Stimulated activated CD8-positive, alpha-beta memory T cell treated with anti-CD3 and anti-CD28 coated beads, Interleukin-2, amount 100 ng/mL, for 1 hour (primary cell): ENCODE results near the gene DPY19L2.
"Not testable (repeated sequence)": the region's sequence is repeated elsewhere in the genome, so short reads cannot be mapped to it uniquely, and the experiment has no call there.

Experiments used
- DNase-seq, 2 donors: peaks; one replicate each; pipeline ENCODE4 v3.0.0-alpha.2; 2020; ENCODE audit warnings: low read depth in 2 of 2

Gene DPY19L2

DNA sequence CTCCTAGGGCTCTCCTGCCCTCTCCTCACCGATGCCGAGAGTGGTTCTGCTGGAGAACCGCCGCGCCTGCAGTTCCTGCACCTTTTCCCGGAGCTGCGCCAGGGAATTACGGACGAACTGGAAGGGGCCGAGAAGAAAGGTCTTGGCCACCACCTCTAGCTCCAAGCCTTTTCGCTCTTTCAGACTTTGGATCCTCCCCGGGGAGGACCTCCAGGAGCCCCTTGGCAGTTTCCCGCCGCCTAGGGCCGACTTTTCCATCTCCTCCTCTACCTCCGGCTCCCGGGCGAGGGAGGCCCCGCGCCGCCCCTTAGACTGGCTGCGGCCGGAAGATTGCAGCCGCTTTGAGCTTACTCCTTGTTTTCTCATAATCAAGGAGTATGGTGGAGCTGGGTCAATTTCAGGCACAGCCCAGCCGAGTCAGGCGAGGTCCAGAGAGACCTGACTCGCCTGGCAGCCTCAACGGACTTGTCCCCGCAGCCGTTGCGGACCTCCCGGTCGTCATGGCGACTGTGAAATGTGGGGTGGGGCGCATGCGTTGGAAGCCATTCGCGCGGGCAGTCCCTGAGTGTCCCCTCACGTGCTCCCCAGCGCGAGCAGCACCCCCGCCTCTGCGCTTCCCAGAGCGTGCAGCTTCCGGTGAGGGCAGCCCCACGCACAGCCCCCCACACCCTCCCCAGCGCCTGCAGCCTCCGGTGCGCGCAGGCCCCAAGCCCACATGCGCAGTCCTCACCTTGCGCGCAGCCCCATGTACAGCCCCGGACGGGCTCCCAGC lies at the start of gene DPY19L2:
Gene DPY19L2, minus strand, starts transcription at position 466 of the 772 bp plus-strand sequence. Its CDS starts 100 bp downstream, at position 366.
- DNase-seq: peak; percentile 8 to 30

- not testable (repeated sequence) for DNase-seq
Observed at GRCh38 chr12:63716891-63717290, 48.6 kb upstream of the DPY19L2 start.

DNA sequence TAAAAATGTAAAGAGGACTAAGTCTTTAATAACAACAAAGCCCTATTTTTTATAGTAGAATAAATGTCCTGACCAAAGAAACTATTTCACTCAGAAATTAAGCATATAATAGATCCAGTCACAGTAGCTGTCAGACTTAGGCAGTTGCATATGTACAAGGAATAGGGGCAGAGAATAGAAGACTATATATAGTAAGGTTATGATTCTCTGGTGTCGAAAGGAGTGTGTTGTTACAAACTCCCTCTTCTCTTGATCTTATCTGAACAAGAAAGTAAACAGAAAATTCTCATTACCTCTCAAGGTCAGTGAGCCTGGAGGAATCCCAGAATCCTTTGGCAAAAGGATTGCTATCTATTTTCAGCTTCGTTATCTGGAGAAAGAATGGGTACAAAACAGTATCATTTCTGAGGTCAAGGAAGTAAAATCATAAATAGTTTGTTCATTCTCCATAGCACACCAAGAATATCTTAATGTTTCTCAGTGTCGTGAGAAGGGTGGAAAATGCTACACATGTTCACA lies 46.9 kb upstream of the DPY19L2 start:
- not testable (repeated sequence) for DNase-seq

- not testable (repeated sequence) for DNase-seq
Observed at GRCh38 chr12:63714409-63714808, 46.1 kb upstream of the DPY19L2 start.

GRCh38 chr12:63713681-63714075 lies 45.4 kb upstream of the DPY19L2 start:
- DNase-seq: not testable (repeated sequence)

DNA sequence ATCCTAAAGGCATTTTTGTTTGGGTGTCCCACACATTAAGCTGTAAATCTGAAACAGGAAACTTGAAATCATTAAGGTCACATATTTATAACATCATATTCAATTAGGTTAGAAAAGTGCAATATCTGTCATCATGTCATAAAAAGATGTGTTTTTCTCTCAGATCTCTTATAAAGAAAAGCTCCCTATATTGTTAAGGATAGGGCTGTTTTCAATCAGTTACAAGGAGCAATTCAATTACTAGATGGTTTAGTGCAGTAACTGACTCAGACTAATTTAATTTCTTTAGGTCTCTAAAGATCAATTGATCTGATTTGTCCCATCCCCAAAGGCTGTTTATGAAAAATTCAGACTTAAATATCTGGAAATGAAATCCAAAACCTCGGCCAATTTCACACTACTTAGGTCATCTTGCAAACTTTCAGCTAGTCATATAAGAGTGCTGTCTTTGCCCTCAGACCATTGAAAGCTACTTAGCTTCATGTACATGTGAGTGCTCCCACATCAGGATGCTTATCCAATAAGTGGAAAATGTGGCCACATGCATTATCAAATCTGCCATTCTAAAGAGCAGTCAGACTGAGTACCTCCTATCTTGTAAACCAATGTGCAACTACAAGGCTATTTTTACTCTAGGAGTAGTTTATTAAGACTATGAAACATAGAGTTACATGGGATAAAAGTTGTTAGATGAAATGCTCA lies 44.8 kb upstream of the DPY19L2 start:
- not testable (repeated sequence) for DNase-seq

DNA sequence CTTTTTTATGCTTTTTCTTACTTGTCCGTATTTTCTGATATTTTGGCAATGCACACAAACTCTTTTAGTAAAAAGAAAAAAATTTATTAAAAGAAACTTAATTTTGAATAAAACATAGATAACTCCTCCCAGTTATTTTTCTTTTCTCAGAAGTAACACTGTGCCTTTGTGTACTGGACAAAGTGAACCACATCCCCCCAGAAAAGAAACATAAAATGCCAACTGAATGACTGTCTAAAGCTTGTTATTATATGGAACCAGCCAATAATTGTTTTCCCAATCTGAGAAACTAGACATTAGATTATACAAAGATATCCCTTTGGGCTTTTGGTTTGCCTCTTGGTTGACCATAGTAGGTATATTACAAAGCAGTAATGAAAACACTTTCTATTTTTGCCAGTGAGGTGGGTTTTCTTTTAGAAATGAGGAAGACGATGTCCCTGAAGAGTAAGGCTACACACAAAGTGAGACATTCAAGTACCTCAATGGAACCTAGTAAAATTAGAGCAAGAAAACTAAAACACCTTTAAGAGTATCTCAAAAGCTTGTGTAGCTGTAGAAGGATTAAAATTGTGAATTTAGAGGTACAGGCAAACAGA lies 44.2 kb upstream of the DPY19L2 start:
- not testable (repeated sequence) for DNase-seq

DNA sequence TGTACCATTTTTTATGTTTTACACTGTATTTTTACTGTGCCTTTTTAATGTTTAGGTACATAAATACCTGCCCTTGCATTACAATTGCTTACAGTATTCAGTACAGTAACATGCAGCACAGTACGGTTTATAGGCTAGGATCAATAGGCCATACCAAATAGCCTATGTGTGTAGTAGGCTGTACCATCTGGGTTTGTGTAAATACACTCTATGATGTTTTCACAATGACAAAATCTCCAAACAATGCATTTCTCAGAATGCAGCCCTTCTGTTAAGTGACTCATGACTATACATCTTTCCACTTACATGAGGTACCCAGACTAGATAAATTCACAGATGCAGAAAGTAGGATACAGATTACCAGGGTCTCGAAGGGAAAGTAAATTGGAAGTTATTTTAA lies 43.0 kb upstream of the DPY19L2 start:
- DNase-seq: not testable (repeated sequence)

- no peak for DNase-seq
Observed at GRCh38 chr12:63706336-63706735, 38.0 kb upstream of the DPY19L2 start.

DNA sequence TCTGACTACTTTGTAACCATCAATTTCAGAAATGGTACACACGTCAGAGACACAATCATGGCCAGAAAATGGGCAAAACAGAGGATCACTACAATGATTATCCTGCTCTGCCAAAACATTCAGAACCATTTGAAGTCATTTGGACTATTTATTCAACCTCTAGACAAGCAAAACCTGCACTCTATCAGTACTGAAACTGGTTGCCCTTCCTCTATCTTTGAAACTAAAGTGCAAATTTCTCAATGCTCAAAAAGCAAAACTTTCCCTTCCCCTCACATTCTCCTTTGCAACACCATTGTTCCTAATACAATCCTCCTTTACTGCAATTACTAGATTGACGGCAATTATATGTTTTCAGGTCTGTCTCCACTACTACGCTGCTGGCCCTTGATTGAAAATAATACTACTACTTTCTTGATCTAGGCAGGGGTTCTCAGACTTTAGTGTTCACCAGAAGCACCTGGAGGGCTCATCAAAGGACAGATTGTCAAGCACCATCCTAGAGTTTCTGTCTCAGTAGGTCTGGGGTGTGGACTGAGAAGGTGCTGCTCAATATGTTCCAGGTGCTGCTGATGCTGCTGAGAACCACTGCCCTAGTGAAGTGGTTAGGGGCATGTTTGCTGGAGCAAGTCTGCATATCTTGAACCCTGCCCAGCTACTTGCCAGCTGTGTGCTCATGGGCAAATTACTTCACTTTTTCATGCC lies 31.5 kb upstream of the DPY19L2 start:
- DNase-seq: not testable (repeated sequence)

DNA sequence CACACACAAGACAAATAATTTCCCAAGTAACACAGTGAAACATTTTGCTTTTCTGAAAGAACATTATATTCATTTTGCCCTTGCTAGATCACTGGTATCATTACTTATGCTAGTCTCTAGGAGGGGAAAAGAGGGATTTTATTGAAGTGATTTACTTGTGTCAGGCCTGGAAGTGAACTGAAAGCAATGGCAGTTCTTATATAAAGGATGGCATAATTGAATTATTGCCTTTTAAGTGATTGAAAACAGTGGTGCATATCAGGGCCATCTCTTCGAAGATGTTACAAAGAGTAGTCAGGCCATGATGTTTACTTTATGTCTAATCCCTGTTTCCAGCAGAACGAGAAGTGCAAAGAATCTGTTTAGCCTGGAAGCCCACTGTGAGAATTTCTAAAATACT lies 30.7 kb upstream of the DPY19L2 start:
- DNase-seq: not testable (repeated sequence)

DNA sequence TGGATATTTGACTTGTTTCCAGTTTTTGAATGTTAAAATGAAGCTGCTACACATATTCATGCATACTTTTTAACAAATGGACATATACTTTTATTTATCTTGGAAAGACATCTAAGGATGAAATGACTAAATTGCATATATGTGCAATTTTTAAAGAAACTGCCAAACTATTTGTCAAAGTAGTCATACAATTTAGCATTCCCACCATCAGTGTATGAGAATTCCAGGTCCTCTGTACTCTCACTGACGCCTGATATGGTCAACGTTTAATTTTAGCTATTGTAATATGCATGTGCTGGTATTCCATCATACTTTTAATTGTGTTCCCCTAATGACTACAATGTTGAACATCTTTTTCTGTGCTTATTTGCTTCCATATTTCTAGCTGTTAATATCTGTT lies 22.5 kb upstream of the DPY19L2 start:
- DNase-seq: not testable (repeated sequence)

GRCh38 chr12:63689141-63689540 lies 20.8 kb upstream of the DPY19L2 start:
- DNase-seq: not testable (repeated sequence)

GRCh38 chr12:63686623-63687022 lies 18.3 kb upstream of the DPY19L2 start:
- not testable (repeated sequence) for DNase-seq

GRCh38 chr12:63685789-63686188 lies 17.5 kb upstream of the DPY19L2 start:
- DNase-seq: not testable (repeated sequence)

DNA sequence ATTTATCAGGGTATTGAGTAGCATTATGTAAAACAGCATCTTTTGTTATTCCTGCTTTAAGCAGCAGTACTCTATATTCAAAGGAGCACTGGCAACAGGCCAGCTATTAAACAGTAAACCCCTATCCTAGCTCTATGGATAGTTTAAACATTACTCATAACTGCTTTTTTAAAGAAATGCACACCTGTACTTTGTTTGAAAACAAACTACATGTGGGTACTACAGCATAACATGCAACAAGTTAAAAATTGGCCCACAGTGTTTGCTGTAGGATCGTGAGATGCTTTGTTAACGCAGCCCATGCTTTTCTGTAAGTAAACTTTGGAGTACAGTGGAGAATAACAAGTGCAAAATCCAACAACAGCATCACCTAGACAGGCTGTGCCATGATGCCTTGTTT lies 14.3 kb upstream of the DPY19L2 start:
- DNase-seq: not testable (repeated sequence)

DNA sequence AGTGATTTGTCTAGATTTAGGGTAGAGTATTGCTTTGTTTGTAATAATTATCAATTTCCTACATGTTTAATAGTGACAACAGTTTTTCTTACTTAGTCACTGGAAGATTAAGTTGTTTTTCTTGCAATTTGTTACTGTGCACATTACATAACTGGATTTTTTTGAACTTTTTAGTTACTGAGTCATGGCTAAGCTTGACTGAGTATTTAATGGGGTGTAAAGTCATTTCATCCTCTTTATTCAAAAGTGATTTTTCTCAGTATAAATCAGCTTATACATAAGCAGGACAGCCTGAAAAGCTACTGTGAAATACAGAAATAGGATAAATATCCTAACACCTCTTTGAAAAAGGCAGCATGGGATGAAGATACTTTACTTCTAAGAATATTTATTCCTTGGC lies 12.5 kb upstream of the DPY19L2 start:
- not testable (repeated sequence) for DNase-seq

- not testable (repeated sequence) for DNase-seq
Observed at GRCh38 chr12:63672550-63672949, 4.3 kb upstream of the DPY19L2 start.

GRCh38 chr12:63669936-63670335 lies 1.6 kb upstream of the DPY19L2 start:
- DNase-seq: not testable (repeated sequence)

DNA sequence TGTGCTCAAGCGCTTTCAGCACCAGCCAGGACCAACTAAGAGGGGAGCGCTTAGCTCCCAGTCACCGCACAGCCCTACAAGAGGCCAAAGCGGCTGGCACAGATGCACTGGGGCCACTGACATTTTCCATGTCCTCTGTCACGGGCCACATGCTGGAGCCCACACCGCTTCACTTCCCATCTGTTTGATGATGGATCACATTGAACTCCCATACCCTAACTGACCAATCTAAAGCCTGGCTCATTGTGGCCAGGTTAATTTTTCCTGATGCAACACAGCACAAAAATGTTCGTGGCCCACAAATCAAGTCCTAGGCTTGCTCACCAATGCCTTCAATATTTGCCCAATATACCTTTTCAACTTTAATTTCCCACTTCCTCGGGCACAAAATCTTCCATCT lies 1.1 kb upstream of the DPY19L2 start:
- DNase-seq: not testable (repeated sequence)

- not testable (repeated sequence) for DNase-seq
Observed at GRCh38 chr12:63668800-63669365, 590 bp upstream of the DPY19L2 start.
